Measurements from ENCODE around the gene ATP11B. TPM values are rescaled to one million over a fixed set of nuclear protein-coding genes. Genes with fewer than 3 reads are reported as not detected.

ATP11B gene
- total and polyA plus RNA-seq, 2 experiments from 2014 or later = 5.8 to 24.7 TPM

DNA sequence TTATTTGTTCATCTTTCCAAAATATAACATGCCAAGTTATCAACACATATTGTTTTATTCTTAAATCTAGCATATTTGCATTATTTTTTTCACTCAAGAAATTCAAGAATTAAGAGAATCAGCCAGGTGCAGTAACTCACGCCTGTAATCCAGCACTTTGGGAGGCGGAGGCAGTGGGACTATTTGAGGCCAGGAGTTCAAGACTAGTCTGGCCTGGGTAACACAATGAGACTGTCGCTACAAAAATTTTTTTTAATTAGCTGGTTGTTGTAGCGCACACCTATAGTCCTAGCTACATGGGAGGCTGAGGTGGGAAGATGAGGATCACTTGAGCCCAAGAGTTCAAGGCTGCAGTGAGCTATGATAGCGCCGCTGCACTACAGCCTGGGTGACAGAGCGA lies 176.5 kb downstream of the ATP11B start:
- H3K4me1 ChIP-seq (ENCODE audit: insufficient read depth) = peaks cover 28% of the 10 kb centered on the region
- no peak overlapping the region for H2AFZ ChIP-seq
- no peaks in the 10 kb centered on the region for H3F3A ChIP-seq (replicated peaks; ENCODE audit: low read depth)
- ATAC-seq (no peak), DNase-seq (ENCODE audit: low spot score) (no peak)
- peaks cover 48% of the 10 kb centered on the region for H3K4me1 Mint-ChIP-seq
- no peaks in the 10 kb centered on the region for H3K9me3 Mint-ChIP-seq
- H4K20me1 ChIP-seq (replicated peaks; ENCODE audit: insufficient read depth) = peaks cover 9% of the 10 kb centered on the region; the same call in 1 of the 2 replicates
- H3K4me3 ChIP-seq = no peak overlapping the region
- H3K27me3 ChIP-seq (ENCODE audit: insufficient read depth) = no peaks in the 10 kb centered on the region
- no peak overlapping the region for H3K4me3 Mint-ChIP-seq
- H3K4me2 ChIP-seq = peak overlapping the region; percentile 7; the same call in 1 of the 2 replicates
- 0 out of 2 replicates have a peak overlapping the region, but pooled peaks have one; percentile 43 for H3K27ac ChIP-seq (ENCODE audit: low read depth)
- no peaks in the 10 kb centered on the region for H3K9me2 ChIP-seq (ENCODE audit: insufficient read depth)
- peak overlapping the region; percentile 90 for H3K27ac Mint-ChIP-seq
- no peaks in the 10 kb centered on the region for H3K36me3 ChIP-seq (ENCODE audit: insufficient read depth)
- peaks cover 100% of the 10 kb centered on the region for H3K79me2 ChIP-seq (replicated peaks; ENCODE audit: insufficient read depth)
- TF ChIP-seq, protein P1, sequence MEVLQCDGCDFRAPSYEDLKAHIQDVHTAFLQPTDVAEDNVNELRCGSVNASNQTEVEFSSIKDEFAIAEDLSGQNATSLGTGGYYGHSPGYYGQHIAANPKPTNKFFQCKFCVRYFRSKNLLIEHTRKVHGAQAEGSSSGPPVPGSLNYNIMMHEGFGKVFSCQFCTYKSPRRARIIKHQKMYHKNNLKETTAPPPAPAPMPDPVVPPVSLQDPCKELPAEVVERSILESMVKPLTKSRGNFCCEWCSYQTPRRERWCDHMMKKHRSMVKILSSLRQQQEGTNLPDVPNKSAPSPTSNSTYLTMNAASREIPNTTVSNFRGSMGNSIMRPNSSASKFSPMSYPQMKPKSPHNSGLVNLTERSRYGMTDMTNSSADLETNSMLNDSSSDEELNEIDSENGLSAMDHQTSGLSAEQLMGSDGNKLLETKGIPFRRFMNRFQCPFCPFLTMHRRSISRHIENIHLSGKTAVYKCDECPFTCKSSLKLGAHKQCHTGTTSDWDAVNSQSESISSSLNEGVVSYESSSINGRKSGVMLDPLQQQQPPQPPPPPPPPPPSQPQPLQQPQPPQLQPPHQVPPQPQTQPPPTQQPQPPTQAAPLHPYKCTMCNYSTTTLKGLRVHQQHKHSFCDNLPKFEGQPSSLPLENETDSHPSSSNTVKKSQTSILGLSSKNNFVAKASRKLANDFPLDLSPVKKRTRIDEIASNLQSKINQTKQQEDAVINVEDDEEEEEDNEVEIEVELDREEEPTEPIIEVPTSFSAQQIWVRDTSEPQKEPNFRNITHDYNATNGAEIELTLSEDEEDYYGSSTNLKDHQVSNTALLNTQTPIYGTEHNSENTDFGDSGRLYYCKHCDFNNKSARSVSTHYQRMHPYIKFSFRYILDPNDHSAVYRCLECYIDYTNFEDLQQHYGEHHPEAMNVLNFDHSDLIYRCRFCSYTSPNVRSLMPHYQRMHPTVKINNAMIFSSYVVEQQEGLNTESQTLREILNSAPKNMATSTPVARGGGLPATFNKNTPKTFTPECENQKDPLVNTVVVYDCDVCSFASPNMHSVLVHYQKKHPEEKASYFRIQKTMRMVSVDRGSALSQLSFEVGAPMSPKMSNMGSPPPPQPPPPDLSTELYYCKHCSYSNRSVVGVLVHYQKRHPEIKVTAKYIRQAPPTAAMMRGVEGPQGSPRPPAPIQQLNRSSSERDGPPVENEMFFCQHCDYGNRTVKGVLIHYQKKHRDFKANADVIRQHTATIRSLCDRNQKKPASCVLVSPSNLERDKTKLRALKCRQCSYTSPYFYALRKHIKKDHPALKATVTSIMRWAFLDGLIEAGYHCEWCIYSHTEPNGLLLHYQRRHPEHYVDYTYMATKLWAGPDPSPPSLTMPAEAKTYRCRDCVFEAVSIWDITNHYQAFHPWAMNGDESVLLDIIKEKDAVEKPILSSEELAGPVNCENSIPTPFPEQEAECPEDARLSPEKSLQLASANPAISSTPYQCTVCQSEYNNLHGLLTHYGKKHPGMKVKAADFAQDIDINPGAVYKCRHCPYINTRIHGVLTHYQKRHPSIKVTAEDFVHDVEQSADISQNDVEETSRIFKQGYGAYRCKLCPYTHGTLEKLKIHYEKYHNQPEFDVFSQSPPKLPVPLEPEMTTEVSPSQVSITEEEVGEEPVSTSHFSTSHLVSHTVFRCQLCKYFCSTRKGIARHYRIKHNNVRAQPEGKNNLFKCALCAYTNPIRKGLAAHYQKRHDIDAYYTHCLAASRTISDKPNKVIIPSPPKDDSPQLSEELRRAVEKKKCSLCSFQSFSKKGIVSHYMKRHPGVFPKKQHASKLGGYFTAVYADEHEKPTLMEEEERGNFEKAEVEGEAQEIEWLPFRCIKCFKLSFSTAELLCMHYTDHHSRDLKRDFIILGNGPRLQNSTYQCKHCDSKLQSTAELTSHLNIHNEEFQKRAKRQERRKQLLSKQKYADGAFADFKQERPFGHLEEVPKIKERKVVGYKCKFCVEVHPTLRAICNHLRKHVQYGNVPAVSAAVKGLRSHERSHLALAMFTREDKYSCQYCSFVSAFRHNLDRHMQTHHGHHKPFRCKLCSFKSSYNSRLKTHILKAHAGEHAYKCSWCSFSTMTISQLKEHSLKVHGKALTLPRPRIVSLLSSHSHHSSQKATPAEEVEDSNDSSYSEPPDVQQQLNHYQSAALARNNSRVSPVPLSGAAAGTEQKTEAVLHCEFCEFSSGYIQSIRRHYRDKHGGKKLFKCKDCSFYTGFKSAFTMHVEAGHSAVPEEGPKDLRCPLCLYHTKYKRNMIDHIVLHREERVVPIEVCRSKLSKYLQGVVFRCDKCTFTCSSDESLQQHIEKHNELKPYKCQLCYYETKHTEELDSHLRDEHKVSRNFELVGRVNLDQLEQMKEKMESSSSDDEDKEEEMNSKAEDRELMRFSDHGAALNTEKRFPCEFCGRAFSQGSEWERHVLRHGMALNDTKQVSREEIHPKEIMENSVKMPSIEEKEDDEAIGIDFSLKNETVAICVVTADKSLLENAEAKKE (CRISPR knock-in tag; IDR thresholded peaks at IDR 0.05) = no peak
- TF ChIP-seq ZNF114 (CRISPR knock-in tag; IDR thresholded peaks at IDR 0.05) = no peak
- no peak for TF ChIP-seq ZNF331 (CRISPR knock-in tag; IDR thresholded peaks at IDR 0.05; ENCODE audit: low read depth)
- no peak for TF ChIP-seq NANOG (IDR thresholded peaks at IDR 0.05; ENCODE audit: borderline replicate concordance)
- TF ChIP-seq JUNB (IDR thresholded peaks at IDR 0.05; ENCODE audit: unreplicated experiment) = no peak
- TF ChIP-seq EZH2phosphoT487 (IDR thresholded peaks at IDR 0.05; ENCODE audit: unreplicated experiment) = no peak
- no peak for TF ChIP-seq STAT1 (IDR thresholded peaks at IDR 0.05; ENCODE audit: unreplicated experiment)
- TF ChIP-seq, protein P2, sequence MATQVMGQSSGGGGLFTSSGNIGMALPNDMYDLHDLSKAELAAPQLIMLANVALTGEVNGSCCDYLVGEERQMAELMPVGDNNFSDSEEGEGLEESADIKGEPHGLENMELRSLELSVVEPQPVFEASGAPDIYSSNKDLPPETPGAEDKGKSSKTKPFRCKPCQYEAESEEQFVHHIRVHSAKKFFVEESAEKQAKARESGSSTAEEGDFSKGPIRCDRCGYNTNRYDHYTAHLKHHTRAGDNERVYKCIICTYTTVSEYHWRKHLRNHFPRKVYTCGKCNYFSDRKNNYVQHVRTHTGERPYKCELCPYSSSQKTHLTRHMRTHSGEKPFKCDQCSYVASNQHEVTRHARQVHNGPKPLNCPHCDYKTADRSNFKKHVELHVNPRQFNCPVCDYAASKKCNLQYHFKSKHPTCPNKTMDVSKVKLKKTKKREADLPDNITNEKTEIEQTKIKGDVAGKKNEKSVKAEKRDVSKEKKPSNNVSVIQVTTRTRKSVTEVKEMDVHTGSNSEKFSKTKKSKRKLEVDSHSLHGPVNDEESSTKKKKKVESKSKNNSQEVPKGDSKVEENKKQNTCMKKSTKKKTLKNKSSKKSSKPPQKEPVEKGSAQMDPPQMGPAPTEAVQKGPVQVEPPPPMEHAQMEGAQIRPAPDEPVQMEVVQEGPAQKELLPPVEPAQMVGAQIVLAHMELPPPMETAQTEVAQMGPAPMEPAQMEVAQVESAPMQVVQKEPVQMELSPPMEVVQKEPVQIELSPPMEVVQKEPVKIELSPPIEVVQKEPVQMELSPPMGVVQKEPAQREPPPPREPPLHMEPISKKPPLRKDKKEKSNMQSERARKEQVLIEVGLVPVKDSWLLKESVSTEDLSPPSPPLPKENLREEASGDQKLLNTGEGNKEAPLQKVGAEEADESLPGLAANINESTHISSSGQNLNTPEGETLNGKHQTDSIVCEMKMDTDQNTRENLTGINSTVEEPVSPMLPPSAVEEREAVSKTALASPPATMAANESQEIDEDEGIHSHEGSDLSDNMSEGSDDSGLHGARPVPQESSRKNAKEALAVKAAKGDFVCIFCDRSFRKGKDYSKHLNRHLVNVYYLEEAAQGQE (IDR thresholded peaks at IDR 0.05; ENCODE audit: unreplicated experiment) = no peak
- TF ChIP-seq POLR2AphosphoS5 (IDR thresholded peaks at IDR 0.05; ENCODE audit: low read depth) = no peak
- TF ChIP-seq EZH2 (IDR thresholded peaks at IDR 0.05; ENCODE audit: low read depth, unreplicated experiment) = no peak
- TF ChIP-seq, protein P3, sequence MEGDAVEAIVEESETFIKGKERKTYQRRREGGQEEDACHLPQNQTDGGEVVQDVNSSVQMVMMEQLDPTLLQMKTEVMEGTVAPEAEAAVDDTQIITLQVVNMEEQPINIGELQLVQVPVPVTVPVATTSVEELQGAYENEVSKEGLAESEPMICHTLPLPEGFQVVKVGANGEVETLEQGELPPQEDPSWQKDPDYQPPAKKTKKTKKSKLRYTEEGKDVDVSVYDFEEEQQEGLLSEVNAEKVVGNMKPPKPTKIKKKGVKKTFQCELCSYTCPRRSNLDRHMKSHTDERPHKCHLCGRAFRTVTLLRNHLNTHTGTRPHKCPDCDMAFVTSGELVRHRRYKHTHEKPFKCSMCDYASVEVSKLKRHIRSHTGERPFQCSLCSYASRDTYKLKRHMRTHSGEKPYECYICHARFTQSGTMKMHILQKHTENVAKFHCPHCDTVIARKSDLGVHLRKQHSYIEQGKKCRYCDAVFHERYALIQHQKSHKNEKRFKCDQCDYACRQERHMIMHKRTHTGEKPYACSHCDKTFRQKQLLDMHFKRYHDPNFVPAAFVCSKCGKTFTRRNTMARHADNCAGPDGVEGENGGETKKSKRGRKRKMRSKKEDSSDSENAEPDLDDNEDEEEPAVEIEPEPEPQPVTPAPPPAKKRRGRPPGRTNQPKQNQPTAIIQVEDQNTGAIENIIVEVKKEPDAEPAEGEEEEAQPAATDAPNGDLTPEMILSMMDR (conservative IDR thresholded peaks at IDR 0.05; ENCODE audit: low read depth in 2 of 2) = no peak
- TF ChIP-seq, protein P4, sequence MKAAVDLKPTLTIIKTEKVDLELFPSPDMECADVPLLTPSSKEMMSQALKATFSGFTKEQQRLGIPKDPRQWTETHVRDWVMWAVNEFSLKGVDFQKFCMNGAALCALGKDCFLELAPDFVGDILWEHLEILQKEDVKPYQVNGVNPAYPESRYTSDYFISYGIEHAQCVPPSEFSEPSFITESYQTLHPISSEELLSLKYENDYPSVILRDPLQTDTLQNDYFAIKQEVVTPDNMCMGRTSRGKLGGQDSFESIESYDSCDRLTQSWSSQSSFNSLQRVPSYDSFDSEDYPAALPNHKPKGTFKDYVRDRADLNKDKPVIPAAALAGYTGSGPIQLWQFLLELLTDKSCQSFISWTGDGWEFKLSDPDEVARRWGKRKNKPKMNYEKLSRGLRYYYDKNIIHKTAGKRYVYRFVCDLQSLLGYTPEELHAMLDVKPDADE (IDR thresholded peaks at IDR 0.05) = no peak
- no peak for TF ChIP-seq CREB1 (CRISPR knock-in tag; IDR thresholded peaks at IDR 0.05; ENCODE audit: low read depth)
- peaks cover 2% of the 10 kb centered on the region for H3K27me3 Mint-ChIP-seq (ENCODE audit: insufficient read depth, low read depth, poor library complexity)
- peaks cover under 1% of the 10 kb centered on the region; the same call in 1 of the 3 replicates for H3K36me3 Mint-ChIP-seq (ENCODE audit: low read depth)
